B cell (primary cell): ENCODE measurements around the gene SLC12A4. TPM values are rescaled to one million over a fixed set of nuclear protein-coding genes. Genes with fewer than 3 reads are reported as not detected.

Source experiments
- ATAC-seq: fragments of 200-7000 bp; cut with Tn5 transposase; one replicate; pipeline ENCODE4 v1.10.0; 2021; ENCODE audit warnings: low read depth, mild to moderate bottlenecking, moderate number of reproducible peaks, moderate library complexity
- CTCF ChIA-PET: fragments of 350-600 bp; sonication (Branson Sonifier 250); formaldehyde crosslinking; loops from one replicate; lab custom pipeline; 2021; ENCODE audit warnings: antibody characterized with exemption, inconsistent platforms; lab: Charles Lee
- POLR2A ChIA-PET: fragments of 350-600 bp; sonication (Branson Sonifier 250); formaldehyde crosslinking; loops from one replicate; lab custom pipeline; 2021; ENCODE audit warnings: antibody characterized with exemption; lab: Charles Lee
- DNase-seq: peaks from one replicate; pipeline ENCODE4 v3.0.0; 2013
- H2AFZ ChIP-seq: 2 replicates; pipeline ENCODE4 v1.6.1; 2012; ENCODE audit warnings: mild to moderate bottlenecking, low read depth, low read length; ENCODE audit not compliant: insufficient read depth, poor library complexity, severe bottlenecking
- H3K27ac ChIP-seq, 2 donors: 1 replicate in 1 of 2; 2 replicates in 1 of 2; pipeline ENCODE4 v1.5.1; 2012 to 2013; ENCODE audit warnings: low read length in 2 of 2, mild to moderate bottlenecking in 2 of 2, moderate library complexity in 1 of 2
- H3K27me3 ChIP-seq, 4 experiments: fragments of 200-600 bp in 1 of 4; sonication (generic) in 1 of 4; replicated peaks in 1 of 4; 1 replicate in 2 of 4; 2 replicates in 2 of 4; pipeline versions ENCODE4 v1.6.1 to v1.7.0; 2013 to 2016; ENCODE audit warnings: low read length in 3 of 4, mild to moderate bottlenecking in 2 of 4, mixed read lengths in 1 of 4, moderate library complexity in 1 of 4; ENCODE audit not compliant: insufficient read depth in 4 of 4, control insufficient read depth in 3 of 4; ENCODE audit errors: control extremely low read depth in 1 of 4
- H3K36me3 ChIP-seq, 2 experiments: replicated peaks in 1 of 2; 1 replicate in 1 of 2; 2 replicates in 1 of 2; pipeline versions ENCODE4 v1.6.1 to v1.7.1; 2013; ENCODE audit warnings: low read length in 1 of 2; ENCODE audit not compliant: insufficient read depth in 2 of 2, control insufficient read depth in 1 of 2; ENCODE audit errors: control extremely low read depth in 1 of 2, extremely low read depth in 1 of 2
- H3K4me1 ChIP-seq, 2 donors: fragments of 200-600 bp in 1 of 2; sonication (generic) in 1 of 2; 1 replicate in 1 of 2; 2 replicates in 1 of 2; pipeline versions ENCODE4 v1.5.1 to v1.6.1; 2013 to 2017; ENCODE audit warnings: low read length in 2 of 2; ENCODE audit not compliant: control insufficient read depth in 2 of 2, insufficient read depth in 2 of 2
- H3K4me2 ChIP-seq: replicated peaks from 2 replicates; pipeline ENCODE3; 2012; ENCODE audit warnings: mild to moderate bottlenecking, low read depth, low read length; ENCODE audit not compliant: poor library complexity, severe bottlenecking
- H3K4me3 ChIP-seq, 5 experiments: fragments of 200-600 bp in 1 of 5; sonication (generic) in 1 of 5; 1 replicate in 3 of 5; 2 replicates in 2 of 5; pipeline versions ENCODE4 v1.5.1 to v1.7.0; 2011 to 2016; ENCODE audit warnings: low read length in 4 of 5, mild to moderate bottlenecking in 4 of 5, low read depth in 2 of 5, control low read depth in 1 of 5, moderate library complexity in 1 of 5; ENCODE audit not compliant: insufficient read depth in 1 of 5; ENCODE audit errors: control extremely low read depth in 1 of 5, extremely low read depth in 1 of 5
- H3K79me2 ChIP-seq: fragments of 200-600 bp; sonication (generic); one replicate; pipeline ENCODE4 v1.6.0; 2016; ENCODE audit warnings: low read length; ENCODE audit not compliant: control insufficient read depth, insufficient read depth
- H3K9ac ChIP-seq: fragments of 200-600 bp; sonication (generic); 2 replicates; pipeline ENCODE4 v1.6.1; 2017; ENCODE audit warnings: mild to moderate bottlenecking, low read length, moderate library complexity
- H3K9me3 ChIP-seq, 3 donors: one replicate each; pipeline versions ENCODE4 v1.6.1 to v1.7.1; 2013; ENCODE audit warnings: low read length in 2 of 3; ENCODE audit not compliant: control insufficient read depth in 2 of 3, insufficient read depth in 1 of 3; ENCODE audit errors: control extremely low read depth in 1 of 3
- H4K20me1 ChIP-seq: 2 replicates; pipeline ENCODE4 v1.6.0; 2012; ENCODE audit warnings: mild to moderate bottlenecking, low read length; ENCODE audit not compliant: insufficient read depth, control insufficient read depth, poor library complexity, severe bottlenecking
- H3K27ac Mint-ChIP-seq: one replicate; pipeline ENCODE4 v1.8.0; 2021; ENCODE audit warnings: mixed read lengths
- H3K27me3 Mint-ChIP-seq: one replicate; pipeline ENCODE4 v1.8.0; 2021; ENCODE audit warnings: mixed read lengths
- H3K4me1 Mint-ChIP-seq: one replicate; pipeline ENCODE4 v1.8.0; 2021; ENCODE audit warnings: mixed read lengths
- H3K4me3 Mint-ChIP-seq: one replicate; pipeline ENCODE4 v1.8.0; 2021; ENCODE audit warnings: mixed read lengths
- H3K9me3 Mint-ChIP-seq: one replicate; pipeline ENCODE4 v1.8.0; 2022; ENCODE audit warnings: mixed read lengths; ENCODE audit not compliant: insufficient read depth
- CTCF ChIP-seq: fragments of 200-600 bp; IDR thresholded peaks from one replicate; pipeline ENCODE4 v1.8.0; 2022; ENCODE audit warnings: antibody characterized with exemption, mild to moderate bottlenecking
- EZH2 ChIP-seq: IDR thresholded peaks from 2 replicates; pipeline ENCODE4 v1.6.1; 2012; ENCODE audit warnings: borderline replicate concordance, low read depth, mild to moderate bottlenecking, moderate library complexity, low read length; ENCODE audit not compliant: insufficient read depth, poor library complexity, severe bottlenecking
- WGBS: methylation state at CpG from one replicate; pipeline ENCODE4 v1.1.5; 2013; ENCODE audit warnings: missing lambda C conversion rate; ENCODE audit not compliant: insufficient coverage; 5-methylcytosine and 5-hydroxymethylcytosine counted together
- intact Hi-C: fragments of 100-400 bp; cut with micrococcal nuclease; formaldehyde crosslinking; loops from one replicate; pipeline ENCODE4 v1.10.0; 2022
- polyA plus RNA-seq: library from polyadenylated mRNA; depleted of rRNA; stranded (reverse); fragments of >200 nt; gene quantifications from 2 replicates; pipeline ENCODE4 v1.2.3, GENCODE V29; 2012
- total RNA-seq, 2 donors: library from RNA; stranded (reverse); fragments of 120-200 nt in 1 of 2; gene quantifications; 1 replicate in 1 of 2; 2 replicates in 1 of 2; pipeline versions ENCODE4 v1.2.3 to v1.2.4, GENCODE V29; 2013 to 2022

The SLC12A4 gene
- total and polyA plus RNA-seq, 2 donors (not counting 1 experiment from before 2014, with no cell fraction given): 20.2 to 42.2 TPM

- POLR2A ChIA-PET: no interaction called here
- Histone ChIP-seq H3K27me3 (no peaks in the 10 kb centered on the region), H3K36me3 (peaks cover 2 to 50% of the 10 kb centered on the region in 2 experiments), H3K4me2 (no peak overlapping the region), H3K4me1 (peaks cover 9 to 27% of the 10 kb centered on the region in 2 donors), H3K9ac (no peak overlapping the region), H3K27ac (no peak overlapping the region), H4K20me1 (peaks cover 42% of the 10 kb centered on the region), H3K79me2 (peaks cover 38% of the 10 kb centered on the region), H3K4me3 (no peak overlapping the region), H2AFZ (no peak overlapping the region), H3K9me3 (no peaks in the 10 kb centered on the region)
- Mint-ChIP-seq H3K4me1 (peaks cover 26% of the 10 kb centered on the region), H3K9me3 (no peaks in the 10 kb centered on the region), H3K27ac (peak overlapping the region; percentile 50), H3K4me3 (no peak overlapping the region), H3K27me3 (no peaks in the 10 kb centered on the region)
- peak; percentile 8 for ATAC-seq
- TF ChIP-seq EZH2 (no peak), CTCF (no peak)
- intact Hi-C loops: loop anchor here (1.0 kb wide), 2 partner anchors 45 to 112 kb away; no protein-coding TSS in a partner anchor
- CTCF ChIA-PET: interaction anchor here (0.5 to 3.6 kb wide), 18 partner anchors 9 to 300 kb away, joined by 3 to 30 read pairs (median 4); partner anchors contain the start of genes LCAT, NRN1L, PSKH1 and PSMB10
- DNase-seq: no peak
- 80% methylated on average over 4 of the region's 7 CpGs for WGBS
Observed at GRCh38 chr16:67928147-67928546, 40.3 kb downstream of the SLC12A4 start.

DNA sequence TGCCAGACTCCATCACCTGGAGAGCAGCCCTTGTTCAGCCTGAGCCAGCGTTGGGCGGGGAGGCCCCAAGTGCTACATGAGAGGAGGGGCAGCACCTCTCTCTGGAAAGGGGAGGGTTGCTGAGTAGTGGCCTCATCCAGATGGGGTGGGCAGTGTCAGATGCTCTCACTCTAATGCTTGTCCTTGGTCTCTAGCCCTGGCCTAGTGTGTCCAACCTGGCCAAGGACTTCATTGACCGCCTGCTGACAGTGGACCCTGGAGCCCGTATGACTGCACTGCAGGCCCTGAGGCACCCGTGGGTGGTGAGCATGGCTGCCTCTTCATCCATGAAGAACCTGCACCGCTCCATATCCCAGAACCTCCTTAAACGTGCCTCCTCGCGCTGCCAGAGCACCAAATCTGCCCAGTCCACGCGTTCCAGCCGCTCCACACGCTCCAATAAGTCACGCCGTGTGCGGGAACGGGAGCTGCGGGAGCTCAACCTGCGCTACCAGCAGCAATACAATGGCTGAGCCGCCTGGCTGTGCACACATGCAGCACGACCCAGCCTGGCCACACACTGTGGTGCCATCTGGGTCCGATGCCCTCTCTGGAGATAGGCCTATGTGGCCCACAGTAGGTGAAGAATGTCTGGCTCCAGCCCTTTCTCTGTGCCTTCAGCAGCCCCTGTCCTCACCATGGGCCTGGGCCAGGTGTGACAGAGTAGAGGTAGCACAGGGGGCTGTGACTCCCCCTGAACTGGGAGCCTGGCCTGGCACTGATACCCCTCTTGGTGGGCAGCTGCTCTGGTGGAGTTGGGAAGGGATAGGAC is 41.1 kb downstream of the SLC12A4 start:
- H3K27ac ChIP-seq: peak overlapping the region in 1 of 2 donors; percentile 21
- Mint-ChIP-seq H3K27ac (no peak overlapping the region), H3K27me3 (no peaks in the 10 kb centered on the region), H3K9me3 (no peaks in the 10 kb centered on the region), H3K4me3 (no peak overlapping the region), H3K4me1 (peaks cover 26% of the 10 kb centered on the region)
- H3K27me3 ChIP-seq: no peaks in the 10 kb centered on the region
- ChIA-PET POLR2A (no interaction called here), CTCF (interaction anchor here (0.7 to 3.3 kb wide), 4 partner anchors 12 to 257 kb away, joined by 4 to 17 read pairs (median 8); no protein-coding TSS in a partner anchor)
- 95% methylated on average over 21 of the region's 22 CpGs for WGBS
- H4K20me1 ChIP-seq: peaks cover 42% of the 10 kb centered on the region
- DNase-seq (no peak), ATAC-seq (no peak)
- H3K4me2 ChIP-seq: no peak overlapping the region
- H2AFZ ChIP-seq: no peak overlapping the region
- peaks cover 0 to 51% of the 10 kb centered on the region in 2 experiments for H3K36me3 ChIP-seq
- peaks cover 41% of the 10 kb centered on the region for H3K79me2 ChIP-seq
- TF ChIP-seq EZH2 (no peak), CTCF (no peak)
- H3K4me3 ChIP-seq: no peak overlapping the region
- H3K4me1 ChIP-seq: peaks cover 9 to 27% of the 10 kb centered on the region in 2 donors
- intact Hi-C loops: no loop called here
- no peak overlapping the region for H3K9ac ChIP-seq
- no peaks in the 10 kb centered on the region for H3K9me3 ChIP-seq
